Measurements from ENCODE around the gene C19orf67. TPM values are rescaled to one million over a fixed set of nuclear protein-coding genes. Genes with fewer than 3 reads are reported as not detected.

The C19orf67 gene
- total RNA-seq, 4 donors from 2014 or later: not detected

DNA sequence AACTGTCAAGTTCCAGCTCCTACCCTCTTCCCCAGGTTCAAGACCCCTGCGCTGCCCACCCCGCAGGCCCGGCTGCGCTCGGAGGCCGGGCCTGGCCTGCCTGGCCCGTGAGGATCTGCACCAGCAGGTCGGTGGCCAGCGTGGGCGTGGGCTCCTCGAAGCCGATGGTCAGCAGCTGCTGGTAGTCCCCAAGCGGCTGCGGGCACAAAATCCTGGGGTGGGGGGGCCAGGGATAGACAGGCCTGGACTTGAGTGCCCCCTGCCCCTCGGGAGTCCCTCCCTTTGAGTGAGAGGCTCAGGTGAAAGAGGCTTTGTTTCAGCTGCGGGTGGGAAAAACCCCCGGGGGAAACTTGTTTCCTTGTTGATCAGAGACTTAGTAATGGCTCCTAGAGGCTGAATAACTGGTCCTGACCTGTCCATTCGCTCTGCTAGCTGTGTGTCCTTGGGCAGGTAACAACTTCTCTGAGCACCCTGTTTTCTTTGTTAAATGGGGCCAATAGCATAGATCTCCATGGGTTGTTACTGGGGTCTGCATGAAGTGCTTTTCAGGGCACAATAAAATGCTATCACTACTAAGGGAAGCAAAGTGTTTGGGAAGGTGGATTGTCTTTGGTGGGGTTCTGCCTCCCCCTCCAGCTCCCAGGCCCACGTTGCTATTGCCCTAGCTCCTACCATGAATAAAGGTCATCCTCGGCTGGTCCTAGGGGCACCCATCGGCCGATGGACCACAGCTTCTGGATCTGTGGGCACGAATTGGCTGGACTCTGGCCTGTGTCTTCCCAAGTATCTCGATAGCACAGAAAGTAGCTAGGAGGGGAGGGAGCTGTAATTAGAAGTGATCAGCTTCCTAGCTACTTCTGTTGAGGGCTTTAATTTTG lies 3.5 kb downstream of the C19orf67 start:
- H3K9me3 ChIP-seq: no peaks in the 10 kb centered on the region
- no peaks in the 10 kb centered on the region for H3K27me3 ChIP-seq
- peak overlapping the region; percentile 77 for H3K4me3 ChIP-seq
- H3K4me1 ChIP-seq: peaks cover 27% of the 10 kb centered on the region
- 37% methylated on average over 9 of the region's 24 CpGs for WGBS
- no peaks in the 10 kb centered on the region for H3K36me3 ChIP-seq
- no peak for TF ChIP-seq POLR2A (IDR thresholded peaks at IDR 0.05)
- TF ChIP-seq EP300 (IDR thresholded peaks at IDR 0.05): no peak
- no peak for TF ChIP-seq POLR2AphosphoS5 (IDR thresholded peaks at IDR 0.05)
- TF ChIP-seq CTCF (IDR thresholded peaks at IDR 0.05): no peak
- DNase-seq (ENCODE audit: low spot score in 2 of 2): no peak
- H3K27ac ChIP-seq: peak overlapping the region; percentile 89

DNA sequence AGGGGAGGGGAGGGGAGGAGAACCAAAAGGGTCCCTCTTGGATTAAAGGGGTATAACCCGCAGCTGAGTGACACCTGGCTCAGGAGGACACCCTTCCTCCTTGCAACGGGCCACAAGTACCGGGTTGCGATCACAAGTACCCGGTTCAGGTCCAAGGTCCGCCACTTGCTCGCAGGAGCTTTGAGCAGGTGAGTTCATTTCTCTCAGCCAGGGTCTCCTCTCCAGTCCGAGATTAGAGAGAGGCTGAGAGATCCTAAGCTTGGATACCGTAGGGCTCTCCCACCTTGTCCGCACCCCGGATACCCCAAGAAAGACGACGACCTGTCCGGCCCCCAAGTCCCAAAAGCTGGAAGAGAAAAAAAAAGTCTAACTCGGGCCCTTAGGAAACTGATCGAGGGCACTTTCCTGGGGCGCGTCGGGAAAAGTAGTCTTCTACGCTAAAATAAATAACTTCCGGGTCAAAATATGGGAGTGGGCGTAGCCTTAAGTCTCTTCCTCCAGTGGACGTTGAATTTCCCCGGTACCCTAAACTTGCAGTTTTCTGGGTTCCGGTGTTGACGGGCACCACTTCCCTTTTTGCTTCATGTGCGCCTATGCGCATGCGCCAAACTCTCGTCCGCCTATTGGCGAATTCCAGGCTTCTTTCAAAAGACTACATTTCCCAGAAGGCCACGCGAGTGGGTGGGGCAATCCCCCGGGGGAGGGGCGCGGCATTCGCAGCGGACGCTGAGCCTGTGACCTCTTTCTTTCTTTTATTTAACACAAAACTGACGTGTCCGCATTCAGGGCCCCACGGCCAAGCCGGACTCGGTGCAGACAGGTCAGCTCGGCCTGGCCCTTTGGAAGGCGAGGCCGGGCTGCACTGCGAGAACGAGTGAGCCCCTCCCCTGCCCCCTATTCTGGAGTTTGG lies 4.4 kb downstream of the C19orf67 start:
- Histone ChIP-seq H3K27me3 (no peaks in the 10 kb centered on the region), H3K36me3 (no peaks in the 10 kb centered on the region), H3K27ac (peak overlapping the region; percentile 89), H3K4me3 (peak overlapping the region; percentile 77), H3K4me1 (peaks cover 27% of the 10 kb centered on the region), H3K9me3 (no peaks in the 10 kb centered on the region)
- peak; percentile 99 to 100 for DNase-seq (ENCODE audit: low spot score in 2 of 2)
- no peak for TF ChIP-seq EP300 (IDR thresholded peaks at IDR 0.05)
- peak in 1 of 3 donors; percentile 95 for TF ChIP-seq POLR2AphosphoS5 (IDR thresholded peaks at IDR 0.05)
- TF ChIP-seq POLR2A (IDR thresholded peaks at IDR 0.05): peak in 1 of 2 donors; percentile 31
- WGBS: under 1% methylated on average over 32 of the region's 50 CpGs

GRCh38 chr19:14078411-14078810 lies 7.2 kb downstream of the C19orf67 start:
- H3K27ac ChIP-seq: no peak overlapping the region
- no peaks in the 10 kb centered on the region for H3K9me3 ChIP-seq
- 65% methylated on average over 2 of the region's 2 CpGs for WGBS
- no peak for DNase-seq (ENCODE audit: low spot score in 2 of 2)
- peaks cover 48% of the 10 kb centered on the region for H3K4me1 ChIP-seq
- H3K36me3 ChIP-seq: no peaks in the 10 kb centered on the region
- H3K4me3 ChIP-seq: no peak overlapping the region
- TF ChIP-seq POLR2AphosphoS5 (IDR thresholded peaks at IDR 0.05) (no peak), POLR2A (IDR thresholded peaks at IDR 0.05) (no peak), CTCF (IDR thresholded peaks at IDR 0.05) (no peak), EP300 (IDR thresholded peaks at IDR 0.05) (no peak)
- H3K27me3 ChIP-seq: no peaks in the 10 kb centered on the region

DNA sequence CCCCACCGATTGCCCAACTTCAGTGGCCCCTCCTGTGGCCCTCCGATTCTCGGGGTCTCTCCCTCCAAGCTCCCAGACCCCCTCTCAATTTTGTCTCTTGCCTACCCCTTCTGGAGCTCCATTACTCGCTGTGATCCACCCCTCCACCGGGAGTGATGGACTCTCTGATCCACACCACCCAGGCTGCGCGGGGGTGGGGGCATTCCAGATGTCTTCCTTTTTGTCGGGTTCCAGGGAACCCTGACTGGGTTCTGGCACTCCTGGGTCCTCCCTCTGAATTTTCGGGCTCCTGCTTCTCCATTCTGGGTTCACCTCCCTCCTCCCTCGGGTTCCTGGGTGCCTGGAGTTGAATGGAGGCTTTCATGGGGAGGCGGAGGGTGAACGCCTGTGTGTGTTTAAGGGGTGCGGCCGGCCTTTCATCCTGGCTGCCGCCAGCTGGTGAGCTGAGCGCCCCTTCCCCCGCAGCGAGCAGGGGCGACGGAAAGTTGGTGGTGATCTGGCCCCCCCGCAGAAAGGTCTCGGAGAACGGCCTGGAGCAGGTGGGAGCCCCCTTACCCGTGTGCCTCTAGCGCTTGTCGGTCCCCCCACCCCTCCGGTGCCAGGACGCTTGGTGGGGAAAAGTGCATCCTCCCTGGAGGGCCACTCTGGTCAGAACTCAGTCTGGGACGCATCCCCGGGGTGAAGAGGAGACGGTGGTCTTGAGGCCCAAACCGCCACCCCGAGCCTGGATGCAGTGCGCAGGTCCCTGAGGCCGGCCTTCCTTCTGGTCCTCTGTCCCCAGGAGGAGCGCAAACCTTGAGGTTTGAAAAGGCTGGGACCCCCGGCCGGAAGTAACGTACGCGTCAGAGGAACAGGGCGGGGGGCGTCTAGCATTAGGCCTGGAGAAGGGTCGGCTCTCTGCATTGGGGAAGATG lies 11.4 kb downstream of the C19orf67 start:
- Histone ChIP-seq H3K4me3 (peak overlapping the region; percentile 86), H3K27me3 (no peaks in the 10 kb centered on the region), H3K4me1 (peaks cover 41% of the 10 kb centered on the region), H3K9me3 (no peaks in the 10 kb centered on the region), H3K27ac (peak overlapping the region; percentile 92), H3K36me3 (no peaks in the 10 kb centered on the region)
- no peak for TF ChIP-seq POLR2A (IDR thresholded peaks at IDR 0.05)
- no peak for TF ChIP-seq POLR2AphosphoS5 (IDR thresholded peaks at IDR 0.05)
- TF ChIP-seq CTCF (IDR thresholded peaks at IDR 0.05): no peak
- TF ChIP-seq EP300 (IDR thresholded peaks at IDR 0.05): no peak
- WGBS: 5% methylated on average over 9 of the region's 44 CpGs
- DNase-seq (ENCODE audit: low spot score in 2 of 2): no peak
